Activated naive CD4-positive, alpha-beta T cell treated with anti-CD3 and anti-CD28 coated beads, Interleukin-2, amount 50 U/mL, for 24 hours (primary cell): ENCODE results near the gene EFNB1.

Source experiments
- H3K27ac Mint-ChIP-seq: one replicate; pipeline ENCODE4 v1.8.0; 2021; ENCODE audit warnings: mild to moderate bottlenecking, mixed read lengths
- H3K27me3 Mint-ChIP-seq: one replicate; pipeline ENCODE4 v1.8.0; 2021; ENCODE audit warnings: mixed read lengths
- H3K36me3 Mint-ChIP-seq: one replicate; pipeline ENCODE4 v1.8.0; 2021; ENCODE audit warnings: mixed read lengths
- H3K4me1 Mint-ChIP-seq: one replicate; pipeline ENCODE4 v1.8.0; 2021; ENCODE audit warnings: mixed read lengths
- H3K4me3 Mint-ChIP-seq: one replicate; pipeline ENCODE4 v1.8.0; 2021; ENCODE audit warnings: mild to moderate bottlenecking, mixed read lengths
- H3K9me3 Mint-ChIP-seq: one replicate; pipeline ENCODE4 v1.8.0; 2021; ENCODE audit warnings: mixed read lengths

Gene EFNB1

GRCh38 chrX:68834371-68835103 is 5.7 kb downstream of the EFNB1 start:
- Mint-ChIP-seq H3K27ac (no peak overlapping the region), H3K9me3 (no peaks in the 10 kb centered on the region), H3K27me3 (no peaks in the 10 kb centered on the region), H3K36me3 (no peaks in the 10 kb centered on the region), H3K4me3 (no peak overlapping the region), H3K4me1 (peaks cover 21% of the 10 kb centered on the region)

GRCh38 chrX:68835104-68835442 is 6.3 kb downstream of the EFNB1 start:
- H3K27ac Mint-ChIP-seq = no peak overlapping the region

GRCh38 chrX:68835468-68835867 is 6.6 kb downstream of the EFNB1 start:
- no peaks in the 10 kb centered on the region for H3K9me3 Mint-ChIP-seq
- H3K27me3 Mint-ChIP-seq = no peaks in the 10 kb centered on the region
- H3K36me3 Mint-ChIP-seq = no peaks in the 10 kb centered on the region
- no peak overlapping the region for H3K27ac Mint-ChIP-seq
- no peak overlapping the region for H3K4me3 Mint-ChIP-seq
- H3K4me1 Mint-ChIP-seq = peaks cover 21% of the 10 kb centered on the region

More at GRCh38 chrX:68835104-68835442, 6.3 kb downstream of the EFNB1 start:
- H3K36me3 Mint-ChIP-seq = no peaks in the 10 kb centered on the region
- no peak overlapping the region for H3K4me3 Mint-ChIP-seq
- H3K4me1 Mint-ChIP-seq = peaks cover 21% of the 10 kb centered on the region
- H3K27me3 Mint-ChIP-seq = no peaks in the 10 kb centered on the region
- no peaks in the 10 kb centered on the region for H3K9me3 Mint-ChIP-seq

- Mint-ChIP-seq H3K27ac (no peak overlapping the region), H3K36me3 (no peaks in the 10 kb centered on the region), H3K4me3 (no peak overlapping the region), H3K27me3 (no peaks in the 10 kb centered on the region), H3K4me1 (peaks cover 10% of the 10 kb centered on the region), H3K9me3 (no peaks in the 10 kb centered on the region)
These were observed 8.3 kb downstream of the EFNB1 start for GRCh38 chrX:68837119-68837518.

GRCh38 chrX:68838571-68838910 is 9.7 kb downstream of the EFNB1 start:
- Mint-ChIP-seq H3K9me3 (no peaks in the 10 kb centered on the region), H3K27me3 (no peaks in the 10 kb centered on the region), H3K4me1 (peaks cover 6% of the 10 kb centered on the region), H3K27ac (no peak overlapping the region), H3K36me3 (no peaks in the 10 kb centered on the region), H3K4me3 (no peak overlapping the region)

- no peaks in the 10 kb centered on the region for H3K27me3 Mint-ChIP-seq
- no peak overlapping the region for H3K27ac Mint-ChIP-seq
- no peak overlapping the region for H3K4me3 Mint-ChIP-seq
- H3K4me1 Mint-ChIP-seq = peaks cover 6% of the 10 kb centered on the region
- H3K9me3 Mint-ChIP-seq = no peaks in the 10 kb centered on the region
- H3K36me3 Mint-ChIP-seq = no peaks in the 10 kb centered on the region
These were observed 10.9 kb downstream of the EFNB1 start for GRCh38 chrX:68839771-68840170.

GRCh38 chrX:68840256-68840655 is 11.4 kb downstream of the EFNB1 start:
- no peaks in the 10 kb centered on the region for H3K27me3 Mint-ChIP-seq
- no peaks in the 10 kb centered on the region for H3K36me3 Mint-ChIP-seq
- H3K9me3 Mint-ChIP-seq = no peaks in the 10 kb centered on the region
- H3K27ac Mint-ChIP-seq = no peak overlapping the region
- no peak overlapping the region for H3K4me3 Mint-ChIP-seq
- peaks cover 6% of the 10 kb centered on the region for H3K4me1 Mint-ChIP-seq

GRCh38 chrX:68841251-68842049 is 12.6 kb downstream of the EFNB1 start:
- Mint-ChIP-seq H3K4me1 (peaks cover 6% of the 10 kb centered on the region), H3K27ac (no peak overlapping the region), H3K4me3 (no peak overlapping the region), H3K36me3 (no peaks in the 10 kb centered on the region), H3K27me3 (no peaks in the 10 kb centered on the region), H3K9me3 (no peaks in the 10 kb centered on the region)

GRCh38 chrX:68842351-68842750 is 13.5 kb downstream of the EFNB1 start:
- Mint-ChIP-seq H3K4me3 (no peak overlapping the region), H3K9me3 (no peaks in the 10 kb centered on the region), H3K27me3 (no peaks in the 10 kb centered on the region), H3K36me3 (no peaks in the 10 kb centered on the region), H3K27ac (no peak overlapping the region), H3K4me1 (no peaks in the 10 kb centered on the region)

- H3K9me3 Mint-ChIP-seq = no peaks in the 10 kb centered on the region
- H3K27ac Mint-ChIP-seq = no peak overlapping the region
- H3K27me3 Mint-ChIP-seq = no peaks in the 10 kb centered on the region
- H3K36me3 Mint-ChIP-seq = no peaks in the 10 kb centered on the region
- no peaks in the 10 kb centered on the region for H3K4me1 Mint-ChIP-seq
- no peak overlapping the region for H3K4me3 Mint-ChIP-seq
These were observed 14.2 kb downstream of the EFNB1 start for GRCh38 chrX:68842781-68843581.

GRCh38 chrX:68843992-68844391 is 15.2 kb downstream of the EFNB1 start:
- no peaks in the 10 kb centered on the region for H3K27me3 Mint-ChIP-seq
- no peak overlapping the region for H3K4me3 Mint-ChIP-seq
- H3K36me3 Mint-ChIP-seq = no peaks in the 10 kb centered on the region
- no peaks in the 10 kb centered on the region for H3K4me1 Mint-ChIP-seq
- H3K9me3 Mint-ChIP-seq = no peaks in the 10 kb centered on the region
- no peak overlapping the region for H3K27ac Mint-ChIP-seq

GRCh38 chrX:68844581-68844980 is 15.8 kb downstream of the EFNB1 start:
- Mint-ChIP-seq H3K27me3 (no peaks in the 10 kb centered on the region), H3K4me1 (no peaks in the 10 kb centered on the region), H3K36me3 (no peaks in the 10 kb centered on the region), H3K9me3 (no peaks in the 10 kb centered on the region), H3K27ac (no peak overlapping the region), H3K4me3 (no peak overlapping the region)

- Mint-ChIP-seq H3K4me3 (no peak overlapping the region), H3K36me3 (no peaks in the 10 kb centered on the region), H3K9me3 (no peaks in the 10 kb centered on the region), H3K27ac (no peak overlapping the region), H3K4me1 (no peaks in the 10 kb centered on the region), H3K27me3 (no peaks in the 10 kb centered on the region)
These were observed 17.7 kb downstream of the EFNB1 start for GRCh38 chrX:68846536-68846935.

GRCh38 chrX:68847172-68847571 is 18.4 kb downstream of the EFNB1 start:
- Mint-ChIP-seq H3K36me3 (no peaks in the 10 kb centered on the region), H3K9me3 (no peaks in the 10 kb centered on the region), H3K27me3 (no peaks in the 10 kb centered on the region), H3K27ac (no peak overlapping the region), H3K4me3 (no peak overlapping the region), H3K4me1 (no peaks in the 10 kb centered on the region)

GRCh38 chrX:68848189-68848940 is 19.5 kb downstream of the EFNB1 start:
- H3K36me3 Mint-ChIP-seq = no peaks in the 10 kb centered on the region
- no peaks in the 10 kb centered on the region for H3K27me3 Mint-ChIP-seq
- H3K4me1 Mint-ChIP-seq = no peaks in the 10 kb centered on the region
- H3K27ac Mint-ChIP-seq = no peak overlapping the region
- no peaks in the 10 kb centered on the region for H3K9me3 Mint-ChIP-seq
- H3K4me3 Mint-ChIP-seq = no peak overlapping the region
